ENCODE measurements around the gene ATG13.

- TF ChIP-seq CTCF (IDR thresholded peaks at IDR 0.05) (no peak), POLR2A (IDR thresholded peaks at IDR 0.05) (no peak), EP300 (IDR thresholded peaks at IDR 0.05) (no peak)
These were observed 58.6 kb downstream of the ATG13 start for GRCh38 chr11:46675949-46676348.

All from ovary (tissue), 3 donors.